GM13976 (cell line): ENCODE data around the gene DHRSX.
"Not testable (repeated sequence)": the region's sequence is repeated elsewhere in the genome, so short reads cannot be mapped to it uniquely, and the experiment has no call there.

Experiments
- DNase-seq: peaks from one replicate; pipeline ENCODE4 v3.0.0; 2012; ENCODE audit warnings: low spot score
- CTCF ChIP-seq: IDR thresholded peaks from 2 replicates; pipeline ENCODE4 v1.5.1; 2012; ENCODE audit warnings: borderline replicate concordance, mild to moderate bottlenecking; ENCODE audit not compliant: insufficient read depth; ENCODE audit errors: extremely low read depth, missing control alignments, control extremely low read depth
- in situ Hi-C: fragments of 300-500 bp; cut with MboI; formaldehyde crosslinking; loops from one replicate; pipeline ENCODE4 v1.12.0; 2022; ENCODE audit warnings: low sequenced_read_pairs, mixed read lengths, inconsistent platforms; ENCODE audit not compliant: unreplicated experiment

The DHRSX gene

GRCh38 chrX:2370456-2370855, 130.3 kb downstream of the DHRSX start:
- DNase-seq: no peak
- TF ChIP-seq CTCF: no peak
- in situ Hi-C loops: no loop called here

GRCh38 chrX:2369206-2369605, 131.6 kb downstream of the DHRSX start:
- no peak for TF ChIP-seq CTCF
- in situ Hi-C loops: no loop called here
- DNase-seq: no peak

GRCh38 chrX:2360731-2361130, 140.0 kb downstream of the DHRSX start:
- no peak for DNase-seq
- in situ Hi-C loops: no loop called here
- TF ChIP-seq CTCF: no peak

GRCh38 chrX:2359522-2359921, 141.3 kb downstream of the DHRSX start:
- in situ Hi-C loops, DNase-seq: not testable (repeated sequence)

GRCh38 chrX:2351999-2352995, 148.5 kb downstream of the DHRSX start:
- no peak for TF ChIP-seq CTCF
- DNase-seq: no peak
- in situ Hi-C loops: no loop called here

GRCh38 chrX:2351321-2351720, 149.5 kb downstream of the DHRSX start:
- in situ Hi-C loops: no loop called here
- DNase-seq: no peak
- TF ChIP-seq CTCF: no peak

GRCh38 chrX:2350703-2351102, 150.1 kb downstream of the DHRSX start:
- DNase-seq, in situ Hi-C loops: not testable (repeated sequence)

- in situ Hi-C loops, DNase-seq: not testable (repeated sequence)
Observed at GRCh38 chrX:2350036-2350435, 150.7 kb downstream of the DHRSX start.
